ENCODE data around the gene CRACDL.

DNA sequence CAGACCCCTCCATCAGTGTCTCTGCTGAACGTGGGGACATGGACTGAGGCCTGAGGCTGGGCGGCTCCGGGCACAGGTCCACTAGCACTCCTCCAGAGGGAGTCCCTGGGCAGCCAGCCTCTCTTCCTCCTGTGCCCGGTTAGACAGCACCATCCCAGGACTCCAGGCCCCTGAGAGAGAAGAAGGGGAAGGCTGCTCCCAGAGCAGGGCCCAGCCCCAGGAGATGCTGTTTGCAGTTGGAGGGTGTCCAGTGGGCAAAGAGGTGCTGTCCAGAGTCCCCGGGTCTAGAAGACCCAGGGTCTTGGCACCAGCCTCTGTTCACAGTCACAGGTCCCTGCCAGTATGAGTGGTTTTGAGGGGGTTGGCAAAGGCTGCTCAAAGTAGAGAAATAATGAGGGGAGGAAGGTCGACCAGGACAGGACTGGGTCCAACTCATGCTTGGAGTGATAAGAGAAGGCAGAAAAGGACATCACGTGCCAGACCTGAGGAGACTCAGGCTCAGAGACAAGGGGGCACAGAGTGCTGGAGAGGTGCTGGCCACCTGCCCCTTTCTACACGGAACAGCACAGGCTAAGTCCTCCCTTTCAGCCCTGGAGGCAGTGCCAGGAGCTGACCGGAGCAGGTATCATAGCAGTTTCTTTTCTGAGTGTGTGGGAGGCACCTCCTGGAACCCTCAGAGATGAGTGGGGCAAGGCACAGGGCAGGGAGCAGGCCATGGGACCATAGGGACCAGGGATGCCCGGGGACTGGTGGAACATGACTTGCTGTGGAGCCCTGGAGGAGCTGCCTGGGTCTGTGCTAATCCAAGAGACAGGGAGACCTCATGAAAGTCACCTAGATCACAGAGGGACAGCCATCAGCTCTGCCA, 21.1 kb downstream of the CRACDL start:
- TF ChIP-seq, protein P1, sequence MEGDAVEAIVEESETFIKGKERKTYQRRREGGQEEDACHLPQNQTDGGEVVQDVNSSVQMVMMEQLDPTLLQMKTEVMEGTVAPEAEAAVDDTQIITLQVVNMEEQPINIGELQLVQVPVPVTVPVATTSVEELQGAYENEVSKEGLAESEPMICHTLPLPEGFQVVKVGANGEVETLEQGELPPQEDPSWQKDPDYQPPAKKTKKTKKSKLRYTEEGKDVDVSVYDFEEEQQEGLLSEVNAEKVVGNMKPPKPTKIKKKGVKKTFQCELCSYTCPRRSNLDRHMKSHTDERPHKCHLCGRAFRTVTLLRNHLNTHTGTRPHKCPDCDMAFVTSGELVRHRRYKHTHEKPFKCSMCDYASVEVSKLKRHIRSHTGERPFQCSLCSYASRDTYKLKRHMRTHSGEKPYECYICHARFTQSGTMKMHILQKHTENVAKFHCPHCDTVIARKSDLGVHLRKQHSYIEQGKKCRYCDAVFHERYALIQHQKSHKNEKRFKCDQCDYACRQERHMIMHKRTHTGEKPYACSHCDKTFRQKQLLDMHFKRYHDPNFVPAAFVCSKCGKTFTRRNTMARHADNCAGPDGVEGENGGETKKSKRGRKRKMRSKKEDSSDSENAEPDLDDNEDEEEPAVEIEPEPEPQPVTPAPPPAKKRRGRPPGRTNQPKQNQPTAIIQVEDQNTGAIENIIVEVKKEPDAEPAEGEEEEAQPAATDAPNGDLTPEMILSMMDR (IDR thresholded peaks at IDR 0.05), result no peak
- no peak for TF ChIP-seq POLR2A (IDR thresholded peaks at IDR 0.05)

All from gastroesophageal sphincter (tissue), 3 donors.